T-helper 2 cell treated with Interferon-gamma antibody and Interleukin-4, amounts not matched to agents 5 μg/mL and 100 μg/mL, for 36 hours (primary cell): ENCODE results near the gene GPR17.

Source experiments
- DNase-seq: peaks from one replicate; pipeline ENCODE4 v3.0.0; 2021; ENCODE audit warnings: low spot score
- H3K27ac Mint-ChIP-seq: one replicate; pipeline ENCODE4 v1.8.0; 2021; ENCODE audit warnings: mild to moderate bottlenecking, mixed read lengths
- H3K27me3 Mint-ChIP-seq: one replicate; pipeline ENCODE4 v1.8.0; 2021; ENCODE audit warnings: low read depth, mixed read lengths
- H3K36me3 Mint-ChIP-seq: one replicate; pipeline ENCODE4 v1.8.0; 2021; ENCODE audit warnings: low read depth, mixed read lengths
- H3K4me1 Mint-ChIP-seq: one replicate; pipeline ENCODE4 v1.8.0; 2021; ENCODE audit warnings: low read depth, mixed read lengths
- H3K4me3 Mint-ChIP-seq: one replicate; pipeline ENCODE4 v1.8.0; 2022; ENCODE audit warnings: mild to moderate bottlenecking, moderate library complexity, mixed read lengths
- H3K9me3 Mint-ChIP-seq: one replicate; pipeline ENCODE4 v1.8.0; 2021; ENCODE audit warnings: mixed read lengths

The GPR17 gene

DNA sequence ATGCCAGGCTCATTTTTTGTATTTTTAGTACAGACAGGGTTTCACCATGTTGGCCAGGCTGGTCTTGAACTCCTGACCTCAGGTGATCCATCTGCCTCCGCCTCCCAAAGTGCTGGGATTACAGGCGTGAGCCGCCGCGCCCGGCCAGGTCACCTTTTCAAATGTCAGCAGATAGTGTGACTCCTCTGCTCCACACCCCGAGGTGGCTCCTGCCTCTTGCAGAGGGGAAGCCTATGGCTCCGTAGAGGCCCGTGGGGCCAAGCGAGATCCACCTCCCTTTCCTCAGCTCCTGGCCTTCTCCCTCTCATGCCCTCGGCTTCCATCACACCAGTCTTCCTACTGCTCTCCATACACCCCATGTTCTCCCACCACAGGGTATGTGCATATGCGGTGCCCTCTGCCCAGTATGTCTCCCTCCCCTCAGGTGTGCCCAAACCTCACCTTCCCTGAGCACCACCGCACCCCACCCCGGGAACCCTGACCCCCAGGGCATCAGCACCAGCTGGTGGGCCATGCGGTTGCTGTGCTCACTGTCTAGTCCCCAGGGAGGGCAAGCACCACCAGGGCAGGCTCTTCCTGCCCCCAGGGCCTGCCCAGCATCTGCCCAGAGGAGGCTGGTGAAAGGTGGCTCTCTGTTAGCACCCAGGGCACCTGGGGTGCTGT, 10.7 kb downstream of the GPR17 start:
- H3K36me3 Mint-ChIP-seq = no peaks in the 10 kb centered on the region
- H3K9me3 Mint-ChIP-seq = no peaks in the 10 kb centered on the region
- no peak overlapping the region for H3K27ac Mint-ChIP-seq
- no peak overlapping the region for H3K4me3 Mint-ChIP-seq
- no peaks in the 10 kb centered on the region for H3K4me1 Mint-ChIP-seq
- peaks cover 7% of the 10 kb centered on the region for H3K27me3 Mint-ChIP-seq
- no peak for DNase-seq

DNA sequence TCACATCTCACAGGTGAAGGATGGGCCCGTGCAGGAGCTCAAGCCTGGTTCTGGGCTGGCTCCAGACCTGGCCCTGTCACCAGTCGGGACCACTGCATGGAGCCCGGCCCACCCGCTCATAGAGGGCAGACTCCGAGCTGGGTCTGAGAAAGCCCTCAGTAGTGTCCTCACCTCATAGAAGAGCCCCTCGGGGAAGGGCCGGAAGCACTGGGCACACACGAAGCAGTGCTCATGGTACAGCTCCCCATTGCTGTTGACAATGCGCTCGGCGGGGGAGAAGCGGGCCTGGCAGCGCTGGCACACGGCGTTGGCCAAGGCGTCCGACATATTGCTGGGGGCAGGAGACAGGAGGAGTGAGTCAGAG, 11.3 kb downstream of the GPR17 start:
- no peak overlapping the region for H3K4me3 Mint-ChIP-seq
- peaks cover 11% of the 10 kb centered on the region for H3K27me3 Mint-ChIP-seq
- H3K36me3 Mint-ChIP-seq = no peaks in the 10 kb centered on the region
- no peaks in the 10 kb centered on the region for H3K9me3 Mint-ChIP-seq
- DNase-seq = no peak
- no peak overlapping the region for H3K27ac Mint-ChIP-seq
- no peaks in the 10 kb centered on the region for H3K4me1 Mint-ChIP-seq

DNA sequence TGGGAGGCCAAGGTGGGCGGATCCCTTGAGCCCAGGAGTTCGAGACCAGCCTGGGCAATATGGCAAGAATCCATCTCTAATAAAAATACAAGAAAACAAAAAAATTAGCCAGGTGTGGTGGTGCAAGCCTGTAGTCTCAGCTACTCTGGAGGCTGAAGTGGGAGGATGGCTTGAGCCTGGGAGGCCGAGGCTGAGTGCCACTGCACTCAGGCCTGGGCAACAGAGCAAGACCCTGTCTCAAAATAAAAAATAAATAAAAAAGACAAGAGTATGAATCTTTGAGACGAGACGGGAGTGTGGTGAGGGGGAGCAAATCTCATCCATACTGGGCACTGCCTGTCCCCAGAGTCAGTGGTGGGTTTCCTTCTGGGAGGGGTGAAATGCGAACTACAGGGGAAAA, 12.2 kb downstream of the GPR17 start:
- no peak overlapping the region for H3K4me3 Mint-ChIP-seq
- H3K27me3 Mint-ChIP-seq = peaks cover 15% of the 10 kb centered on the region
- H3K4me1 Mint-ChIP-seq = no peaks in the 10 kb centered on the region

GRCh38 chr2:127658641-127659407, 12.9 kb downstream of the GPR17 start:
- Mint-ChIP-seq H3K4me3 (no peak overlapping the region), H3K4me1 (no peaks in the 10 kb centered on the region), H3K36me3 (no peaks in the 10 kb centered on the region), H3K9me3 (no peaks in the 10 kb centered on the region), H3K27ac (no peak overlapping the region), H3K27me3 (peaks cover 22% of the 10 kb centered on the region)
- no peak for DNase-seq

More for the DNA sequence above, 12.2 kb downstream of the GPR17 start:
- H3K27ac Mint-ChIP-seq = no peak overlapping the region
- DNase-seq = no peak
- H3K36me3 Mint-ChIP-seq = no peaks in the 10 kb centered on the region
- no peaks in the 10 kb centered on the region for H3K9me3 Mint-ChIP-seq

DNA sequence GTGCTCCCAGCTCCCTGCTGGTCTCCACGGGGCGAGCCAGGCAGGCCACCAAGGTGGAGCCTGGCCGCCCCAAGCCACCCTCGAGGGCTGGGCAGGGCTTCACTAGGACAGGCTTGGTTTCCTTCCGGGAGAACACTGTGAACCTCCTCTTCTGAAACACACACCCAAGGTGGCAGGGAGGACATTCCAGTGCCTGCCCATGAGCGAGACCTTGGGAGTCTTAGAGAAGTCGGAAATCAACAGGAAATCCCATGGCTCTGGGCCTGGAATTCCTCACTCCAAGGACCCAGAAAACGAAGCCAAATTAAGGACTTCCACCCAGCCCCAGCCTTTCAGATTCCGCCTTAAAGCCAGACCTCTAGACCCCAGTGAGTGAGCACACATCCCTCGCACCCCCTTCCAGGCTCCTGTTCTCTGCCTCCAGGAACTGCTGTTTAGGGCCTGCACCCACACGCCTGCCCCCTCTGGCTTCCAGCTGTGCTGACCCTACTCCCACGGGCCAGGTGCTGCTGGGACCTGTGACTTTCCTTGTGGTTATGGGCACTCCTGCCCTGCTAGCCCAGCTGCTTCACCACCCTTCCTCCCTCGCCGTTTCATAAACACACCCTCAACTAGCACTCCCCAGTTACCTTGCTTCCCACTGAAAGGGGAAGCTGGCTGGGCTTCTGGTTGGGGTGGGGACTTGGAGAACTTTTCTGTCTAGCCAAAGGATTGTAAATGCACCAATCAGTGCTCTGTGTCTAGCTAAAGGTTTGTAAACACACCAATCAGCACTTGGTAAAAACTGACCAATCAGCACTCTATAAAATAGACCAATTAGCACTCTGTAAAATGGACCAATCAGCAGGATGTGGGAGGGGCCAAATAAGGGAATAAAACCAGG, 13.7 kb downstream of the GPR17 start:
- H3K4me1 Mint-ChIP-seq = no peaks in the 10 kb centered on the region
- peaks cover 25% of the 10 kb centered on the region for H3K27me3 Mint-ChIP-seq
- no peaks in the 10 kb centered on the region for H3K9me3 Mint-ChIP-seq
- H3K36me3 Mint-ChIP-seq = no peaks in the 10 kb centered on the region
- no peak overlapping the region for H3K4me3 Mint-ChIP-seq
- H3K27ac Mint-ChIP-seq = no peak overlapping the region
- no peak for DNase-seq

DNA sequence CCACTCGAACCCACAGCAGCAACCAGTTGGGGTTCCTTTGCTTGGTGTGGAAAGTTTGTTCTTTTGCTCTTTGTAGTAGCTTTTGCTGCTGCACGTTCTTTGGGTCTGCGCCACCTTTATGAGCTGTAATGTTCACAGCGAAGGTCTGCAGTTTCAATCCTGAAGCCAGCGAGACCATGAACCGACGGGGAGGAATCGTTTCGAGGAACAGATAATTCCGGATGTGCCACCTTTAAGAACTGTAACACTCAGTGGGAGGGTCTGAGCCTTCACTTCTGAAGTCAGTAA, 14.3 kb downstream of the GPR17 start:
- Mint-ChIP-seq H3K4me1 (no peaks in the 10 kb centered on the region), H3K27ac (no peak overlapping the region), H3K4me3 (no peak overlapping the region), H3K36me3 (no peaks in the 10 kb centered on the region), H3K27me3 (peaks cover 31% of the 10 kb centered on the region), H3K9me3 (no peaks in the 10 kb centered on the region)
- DNase-seq = no peak

DNA sequence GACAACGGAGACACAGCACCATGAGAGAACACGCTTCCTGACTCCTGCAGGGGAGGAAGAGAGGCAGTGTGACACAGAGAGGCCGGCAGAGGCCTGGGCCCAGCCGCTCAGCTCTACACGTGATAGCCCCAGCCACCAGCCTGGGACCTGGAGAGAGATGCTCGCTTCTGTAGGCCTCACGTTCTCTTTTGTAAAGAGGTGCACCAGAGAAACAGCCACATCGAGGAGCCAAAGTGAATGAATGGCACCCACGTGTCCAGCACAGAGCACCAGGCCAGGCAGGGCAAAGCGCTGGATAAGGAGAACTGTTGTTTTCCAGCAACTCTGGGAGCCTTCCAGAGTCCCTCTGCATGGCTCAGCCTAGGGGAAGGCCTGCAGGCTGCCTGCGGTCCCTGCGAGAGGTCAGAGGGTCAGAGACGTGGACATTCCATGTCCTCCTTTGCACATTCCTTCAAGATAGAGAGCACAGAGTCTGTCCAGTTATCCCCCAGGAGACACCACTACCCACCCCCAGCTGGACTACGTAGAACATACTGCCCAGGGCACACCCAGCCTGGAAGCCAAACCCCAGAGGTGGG, 15.2 kb downstream of the GPR17 start:
- DNase-seq = no peak
- Mint-ChIP-seq H3K36me3 (no peaks in the 10 kb centered on the region), H3K27me3 (peaks cover 37% of the 10 kb centered on the region), H3K9me3 (no peaks in the 10 kb centered on the region), H3K4me3 (no peak overlapping the region), H3K4me1 (no peaks in the 10 kb centered on the region), H3K27ac (no peak overlapping the region)

DNA sequence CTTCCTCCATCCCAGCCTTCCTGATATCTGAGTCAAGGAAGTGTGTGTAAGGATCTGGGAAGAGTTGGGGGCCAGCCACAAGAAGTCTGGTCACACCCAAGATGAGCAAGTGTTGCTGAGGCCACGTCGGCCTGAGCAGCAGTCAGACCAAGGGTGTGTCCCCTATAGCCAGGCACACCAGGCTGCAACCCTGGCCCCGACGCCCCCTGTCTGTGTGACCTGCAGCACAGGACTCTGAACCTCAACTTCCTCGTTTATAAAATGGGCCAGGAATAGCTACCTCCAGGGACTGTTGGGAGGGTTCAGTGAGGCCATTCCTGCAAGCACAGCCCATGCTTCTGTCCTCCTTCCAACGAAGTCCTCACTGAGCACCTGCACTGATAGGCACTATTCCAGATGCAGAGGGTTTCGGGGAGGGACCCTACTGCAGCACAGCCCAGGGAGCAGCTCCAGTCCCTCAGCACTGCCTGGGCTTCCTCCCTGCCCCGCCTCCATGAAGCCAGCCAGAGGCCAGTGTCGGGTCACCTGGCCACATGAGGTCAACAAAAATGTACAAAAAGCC, 16.1 kb downstream of the GPR17 start:
- Mint-ChIP-seq H3K27ac (no peak overlapping the region), H3K4me3 (no peak overlapping the region), H3K36me3 (no peaks in the 10 kb centered on the region), H3K4me1 (no peaks in the 10 kb centered on the region), H3K27me3 (peaks cover 45% of the 10 kb centered on the region), H3K9me3 (no peaks in the 10 kb centered on the region)
- no peak for DNase-seq

- Mint-ChIP-seq H3K27me3 (peaks cover 51% of the 10 kb centered on the region), H3K4me1 (no peaks in the 10 kb centered on the region), H3K9me3 (no peaks in the 10 kb centered on the region), H3K4me3 (no peak overlapping the region), H3K36me3 (no peaks in the 10 kb centered on the region), H3K27ac (no peak overlapping the region)
- no peak for DNase-seq
Measured at GRCh38 chr2:127662937-127663565, 17.1 kb downstream of the GPR17 start.

DNA sequence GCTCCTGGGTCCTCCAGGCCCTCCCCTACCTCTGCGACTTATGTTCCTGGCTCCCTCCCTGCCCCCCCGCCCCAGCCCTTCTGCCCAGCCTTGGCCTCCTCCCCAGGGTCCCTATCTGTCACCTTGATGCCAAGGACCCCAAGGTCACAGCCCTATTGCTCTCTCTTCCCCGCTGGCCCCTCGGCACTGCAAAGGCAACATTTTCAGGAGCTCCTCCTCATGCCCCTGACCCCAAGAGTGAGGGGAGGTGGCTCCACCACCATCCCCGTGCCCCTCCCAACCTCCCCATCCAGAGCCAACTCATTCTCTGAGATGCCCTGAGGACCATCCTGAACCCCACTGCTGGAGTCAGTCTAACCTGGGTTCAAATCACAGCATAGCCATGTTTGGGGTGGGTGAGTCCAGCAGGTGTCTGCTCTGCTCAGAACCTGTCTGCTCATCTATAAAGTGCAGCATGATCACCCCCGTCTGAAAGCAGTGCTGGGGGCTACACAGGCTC, 17.7 kb downstream of the GPR17 start:
- Mint-ChIP-seq H3K27ac (no peak overlapping the region), H3K9me3 (no peaks in the 10 kb centered on the region), H3K36me3 (no peaks in the 10 kb centered on the region), H3K4me3 (no peak overlapping the region), H3K4me1 (no peaks in the 10 kb centered on the region), H3K27me3 (peaks cover 54% of the 10 kb centered on the region)
- no peak for DNase-seq

DNA sequence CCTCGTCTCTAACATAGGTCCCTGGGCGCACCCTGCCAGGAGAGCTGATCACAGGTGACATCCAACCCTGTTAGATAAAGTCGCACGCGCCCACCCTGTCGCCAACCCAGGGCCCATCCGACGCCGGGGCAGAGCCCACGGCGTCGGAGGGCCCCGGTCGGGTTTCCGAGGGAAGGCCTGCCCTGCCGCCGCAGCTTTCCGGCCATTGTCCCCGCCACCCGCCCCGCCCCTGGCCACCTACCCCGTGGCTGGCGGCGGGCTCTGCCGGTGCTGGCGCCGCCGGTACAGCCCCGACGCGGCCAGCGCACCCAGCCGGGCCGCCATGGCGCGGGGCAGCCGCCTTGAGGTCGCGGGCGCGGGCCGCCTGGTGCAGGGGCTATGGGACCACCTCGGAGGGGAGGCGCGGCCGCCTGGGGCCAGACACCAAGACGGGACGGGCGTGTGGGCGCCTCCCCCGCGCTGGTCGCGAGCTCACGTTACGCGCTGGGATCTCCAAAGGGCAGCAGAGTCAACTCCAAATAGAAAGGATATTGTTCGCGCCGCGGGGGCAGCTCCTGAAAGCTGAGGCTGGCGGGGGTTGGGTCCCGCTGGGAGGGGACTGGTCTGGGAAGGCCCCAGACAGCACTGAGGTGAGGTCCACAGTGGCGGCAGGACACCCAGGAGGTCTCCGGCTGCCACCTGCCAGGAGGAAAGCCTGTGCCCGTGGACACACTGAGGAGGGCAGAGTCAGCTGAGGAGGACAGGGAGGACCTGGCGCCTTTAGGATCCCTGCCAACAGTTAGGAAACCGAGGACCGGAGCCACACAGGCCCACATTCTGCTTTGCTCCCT, 18.3 kb downstream of the GPR17 start:
- no peaks in the 10 kb centered on the region for H3K9me3 Mint-ChIP-seq
- H3K36me3 Mint-ChIP-seq = no peaks in the 10 kb centered on the region
- H3K4me1 Mint-ChIP-seq = no peaks in the 10 kb centered on the region
- DNase-seq = no peak
- no peak overlapping the region for H3K4me3 Mint-ChIP-seq
- peaks cover 58% of the 10 kb centered on the region for H3K27me3 Mint-ChIP-seq
- H3K27ac Mint-ChIP-seq = no peak overlapping the region

DNA sequence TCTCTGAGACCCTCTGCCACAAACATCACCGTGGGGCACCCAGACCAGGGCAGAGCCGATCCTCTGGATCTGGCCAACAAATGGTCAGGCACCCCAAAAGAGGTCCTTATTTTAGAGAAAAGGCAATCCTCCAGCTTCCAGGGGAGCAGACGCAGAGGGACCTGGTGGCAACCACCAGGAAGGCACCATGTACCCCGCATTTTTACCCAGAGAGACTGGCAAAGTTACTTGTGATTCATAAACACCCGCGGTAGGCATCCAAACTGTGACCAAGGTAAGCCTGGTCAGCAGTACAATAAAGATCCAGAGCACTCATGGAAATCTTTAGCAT, 18.9 kb downstream of the GPR17 start:
- Mint-ChIP-seq H3K9me3 (no peaks in the 10 kb centered on the region), H3K4me3 (no peak overlapping the region), H3K27me3 (peaks cover 60% of the 10 kb centered on the region), H3K4me1 (no peaks in the 10 kb centered on the region), H3K36me3 (no peaks in the 10 kb centered on the region), H3K27ac (no peak overlapping the region)
- no peak for DNase-seq
